ENCODE results near the gene C11orf24.

The C11orf24 gene

GRCh38 chr11:68296344-68297051 lies 24.7 kb upstream of the C11orf24 start (continued):
- TF ChIP-seq TSHZ2 (CRISPR knock-in tag; IDR thresholded peaks at IDR 0.05) (no peak), GLIS3 (CRISPR knock-in tag; IDR thresholded peaks at IDR 0.05) (no peak), CSDC2 (CRISPR knock-in tag; IDR thresholded peaks at IDR 0.05) (no peak), ESRRG (CRISPR knock-in tag; IDR thresholded peaks at IDR 0.05) (no peak), ARNTL (CRISPR knock-in tag; IDR thresholded peaks at IDR 0.05; ENCODE audit: borderline replicate concordance, low read depth) (no peak), ZNF8 (CRISPR knock-in tag; IDR thresholded peaks at IDR 0.05) (no peak), RARB (CRISPR knock-in tag; IDR thresholded peaks at IDR 0.05) (no peak)

- ATAC-seq: no peak
- TF ChIP-seq PPARA (CRISPR knock-in tag; IDR thresholded peaks at IDR 0.05; ENCODE audit: borderline replicate concordance): no peak
- no peak for TF ChIP-seq SNAI2 (CRISPR knock-in tag; IDR thresholded peaks at IDR 0.05)
- no peak for TF ChIP-seq ZC3H10 (CRISPR knock-in tag; IDR thresholded peaks at IDR 0.05)
- TF ChIP-seq TOX (CRISPR knock-in tag; IDR thresholded peaks at IDR 0.05; ENCODE audit: borderline replicate concordance): no peak
- TF ChIP-seq ESRRG (CRISPR knock-in tag; IDR thresholded peaks at IDR 0.05): no peak
- TF ChIP-seq BACH2 (CRISPR knock-in tag; IDR thresholded peaks at IDR 0.05; ENCODE audit: borderline replicate concordance): no peak
- TF ChIP-seq CREB5 (CRISPR knock-in tag; IDR thresholded peaks at IDR 0.05; ENCODE audit: low read depth): no peak
- TF ChIP-seq CSRNP3 (CRISPR knock-in tag; IDR thresholded peaks at IDR 0.05): no peak
- no peak for TF ChIP-seq GLIS3 (CRISPR knock-in tag; IDR thresholded peaks at IDR 0.05)
- TF ChIP-seq PATZ1 (CRISPR knock-in tag; IDR thresholded peaks at IDR 0.05; ENCODE audit: borderline replicate concordance): no peak
- no peak for TF ChIP-seq ISL1 (CRISPR knock-in tag; IDR thresholded peaks at IDR 0.05)
- TF ChIP-seq ZFP3 (CRISPR knock-in tag; IDR thresholded peaks at IDR 0.05): no peak
- TF ChIP-seq OSR1 (CRISPR knock-in tag; IDR thresholded peaks at IDR 0.05): no peak
- TF ChIP-seq ZFP30 (CRISPR knock-in tag; IDR thresholded peaks at IDR 0.05): no peak
- TF ChIP-seq CSDC2 (CRISPR knock-in tag; IDR thresholded peaks at IDR 0.05): no peak
- no peak for TF ChIP-seq TCF4 (CRISPR knock-in tag; IDR thresholded peaks at IDR 0.05; ENCODE audit: borderline replicate concordance)
- no peak for TF ChIP-seq ARNTL (CRISPR knock-in tag; IDR thresholded peaks at IDR 0.05; ENCODE audit: borderline replicate concordance, low read depth)
- TF ChIP-seq ZNF8 (CRISPR knock-in tag; IDR thresholded peaks at IDR 0.05): no peak
Observed at GRCh38 chr11:68295940-68296339, 24.2 kb upstream of the C11orf24 start.

- ATAC-seq: no peak
- no peak for TF ChIP-seq ZNF70 (CRISPR knock-in tag; IDR thresholded peaks at IDR 0.05)
- TF ChIP-seq ZNF565 (CRISPR knock-in tag; conservative IDR thresholded peaks at IDR 0.05; ENCODE audit: low read depth): no peak
- TF ChIP-seq ZNF8 (CRISPR knock-in tag; IDR thresholded peaks at IDR 0.05): no peak
- no peak for TF ChIP-seq PATZ1 (CRISPR knock-in tag; IDR thresholded peaks at IDR 0.05; ENCODE audit: borderline replicate concordance)
- TF ChIP-seq CREB5 (CRISPR knock-in tag; IDR thresholded peaks at IDR 0.05; ENCODE audit: low read depth): no peak
- no peak for TF ChIP-seq CSDC2 (CRISPR knock-in tag; IDR thresholded peaks at IDR 0.05)
- TF ChIP-seq ZFP30 (CRISPR knock-in tag; IDR thresholded peaks at IDR 0.05): no peak
- TF ChIP-seq ZFP3 (CRISPR knock-in tag; IDR thresholded peaks at IDR 0.05): no peak
- TF ChIP-seq OSR1 (CRISPR knock-in tag; IDR thresholded peaks at IDR 0.05): no peak
- TF ChIP-seq GLIS3 (CRISPR knock-in tag; IDR thresholded peaks at IDR 0.05): no peak
- no peak for TF ChIP-seq ISL1 (CRISPR knock-in tag; IDR thresholded peaks at IDR 0.05)
- TF ChIP-seq PPARA (CRISPR knock-in tag; IDR thresholded peaks at IDR 0.05; ENCODE audit: borderline replicate concordance): no peak
- no peak for TF ChIP-seq ZC3H10 (CRISPR knock-in tag; IDR thresholded peaks at IDR 0.05)
- no peak for TF ChIP-seq CSRNP3 (CRISPR knock-in tag; IDR thresholded peaks at IDR 0.05)
Observed at GRCh38 chr11:68295271-68295670, 23.5 kb upstream of the C11orf24 start.

Measured in SK-N-SH treated with all-trans-retinoic acid at 6 μM for 48 hours (cell line).